LHCN-M2 (cell line): ENCODE results near the gene KLK3. TPM values are rescaled to one million over a fixed set of nuclear protein-coding genes. Genes with fewer than 3 reads are reported as not detected.

Experiments used
- DNase-seq: peaks from one replicate; pipeline ENCODE4 v3.0.0-alpha.2; 2012; ENCODE audit warnings: low read depth
- total RNA-seq: library from RNA; depleted of rRNA; stranded (reverse); fragments of >200 nt; gene quantifications from 2 replicates; pipeline ENCODE4 v1.2.3, GENCODE V29; 2014; rRNA removed

KLK3 gene
- total RNA-seq, 1 experiment from 2014 or later, result not detected

DNA sequence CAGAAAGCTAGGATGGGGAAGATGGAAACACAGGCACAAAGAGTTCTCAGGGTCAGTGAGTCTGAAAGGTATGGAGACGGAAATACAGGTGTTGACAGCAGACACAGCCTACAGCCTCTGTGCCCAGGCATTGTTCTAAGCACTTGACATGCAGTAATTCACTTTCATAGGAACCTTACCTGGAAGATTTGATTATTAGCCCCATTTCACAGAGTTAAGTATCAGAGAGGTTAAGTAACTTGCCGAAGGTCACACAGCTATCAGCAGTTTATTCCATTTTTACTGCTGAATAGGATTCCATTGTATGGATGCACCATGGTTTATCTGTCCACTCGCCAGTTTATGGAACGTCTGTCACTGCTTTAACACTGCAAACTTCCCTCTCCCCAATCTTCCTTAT is 43.3 kb downstream of the KLK3 start:
- DNase-seq, result no peak

DNA sequence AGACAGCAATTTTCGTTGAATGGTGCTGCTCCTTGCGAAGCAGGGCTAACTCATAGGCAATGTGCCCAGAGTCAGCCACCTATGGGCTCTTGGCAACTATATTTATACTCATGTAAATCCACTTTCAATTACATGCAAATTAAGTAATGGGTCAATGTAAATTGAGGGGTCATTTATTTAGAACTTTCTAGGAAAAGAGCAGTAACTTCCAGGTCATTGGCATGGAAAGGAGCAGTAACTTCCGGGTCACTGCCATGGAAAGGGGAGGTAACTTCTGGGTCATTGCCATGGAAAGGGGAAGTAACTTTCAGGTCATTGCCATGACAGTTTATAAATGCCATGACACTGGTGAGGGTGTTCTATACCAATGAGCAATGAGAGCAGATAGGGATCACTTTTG is 44.9 kb downstream of the KLK3 start:
- no peak for DNase-seq

DNA sequence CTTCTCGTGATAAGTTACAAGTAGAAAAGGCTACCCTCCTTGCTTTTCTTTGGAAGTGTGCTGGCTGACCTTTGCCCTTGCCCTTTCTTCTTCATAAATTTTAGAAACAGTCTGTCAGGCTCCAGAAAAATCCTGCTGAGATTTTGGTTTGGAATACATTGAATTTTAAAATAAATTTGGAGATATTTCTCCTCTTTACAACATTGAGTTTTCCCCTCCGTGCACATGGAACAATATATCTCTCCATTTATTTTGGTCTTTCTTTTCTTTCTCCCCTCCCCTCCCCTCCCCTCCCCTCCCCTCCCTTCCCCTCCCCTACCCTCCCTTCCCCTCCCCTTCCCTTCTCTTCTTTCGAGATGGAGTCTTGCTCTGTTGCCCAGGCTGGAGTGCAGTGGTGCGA is 47.9 kb downstream of the KLK3 start:
- no peak for DNase-seq

DNA sequence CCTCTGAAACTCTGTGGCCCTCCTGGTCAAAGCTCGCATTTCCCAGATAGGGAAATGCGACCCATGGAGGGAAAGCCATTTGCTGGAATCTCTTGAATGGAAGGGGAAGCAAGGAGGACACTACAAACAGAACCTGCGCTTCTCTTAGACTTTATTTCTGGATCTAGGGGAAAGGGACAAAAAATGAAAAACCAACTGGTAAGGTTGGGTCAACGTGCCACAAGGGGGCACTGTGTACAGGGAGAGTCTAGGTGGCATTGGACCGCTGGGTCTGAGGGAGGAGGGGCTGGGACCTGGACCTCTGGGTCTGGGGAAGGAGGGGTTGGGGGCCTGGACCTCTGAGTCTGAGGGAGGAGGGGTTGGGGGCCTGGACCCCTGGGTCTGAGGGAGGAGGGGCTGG is 51.5 kb downstream of the KLK3 start:
- DNase-seq, result no peak

DNA sequence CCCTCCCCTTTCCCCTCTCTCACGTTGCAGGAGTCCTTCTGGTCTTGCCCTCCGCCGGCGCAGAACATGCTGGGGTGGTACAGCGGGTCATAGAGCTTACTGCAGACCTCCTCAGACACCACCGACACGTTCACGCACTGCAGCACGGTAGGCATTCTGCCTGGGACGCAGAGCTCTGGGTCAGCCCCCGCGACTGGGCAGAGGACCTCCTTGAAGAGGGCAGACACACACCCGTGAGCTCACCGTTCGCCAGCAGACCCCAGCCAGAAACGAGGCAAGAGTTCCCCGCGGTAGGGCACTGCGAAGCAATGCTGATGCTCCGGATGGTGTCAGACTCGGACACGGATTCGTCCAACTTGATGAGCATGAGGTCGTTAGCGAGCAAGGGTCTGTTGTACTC is 53.6 kb downstream of the KLK3 start:
- no peak for DNase-seq

DNA sequence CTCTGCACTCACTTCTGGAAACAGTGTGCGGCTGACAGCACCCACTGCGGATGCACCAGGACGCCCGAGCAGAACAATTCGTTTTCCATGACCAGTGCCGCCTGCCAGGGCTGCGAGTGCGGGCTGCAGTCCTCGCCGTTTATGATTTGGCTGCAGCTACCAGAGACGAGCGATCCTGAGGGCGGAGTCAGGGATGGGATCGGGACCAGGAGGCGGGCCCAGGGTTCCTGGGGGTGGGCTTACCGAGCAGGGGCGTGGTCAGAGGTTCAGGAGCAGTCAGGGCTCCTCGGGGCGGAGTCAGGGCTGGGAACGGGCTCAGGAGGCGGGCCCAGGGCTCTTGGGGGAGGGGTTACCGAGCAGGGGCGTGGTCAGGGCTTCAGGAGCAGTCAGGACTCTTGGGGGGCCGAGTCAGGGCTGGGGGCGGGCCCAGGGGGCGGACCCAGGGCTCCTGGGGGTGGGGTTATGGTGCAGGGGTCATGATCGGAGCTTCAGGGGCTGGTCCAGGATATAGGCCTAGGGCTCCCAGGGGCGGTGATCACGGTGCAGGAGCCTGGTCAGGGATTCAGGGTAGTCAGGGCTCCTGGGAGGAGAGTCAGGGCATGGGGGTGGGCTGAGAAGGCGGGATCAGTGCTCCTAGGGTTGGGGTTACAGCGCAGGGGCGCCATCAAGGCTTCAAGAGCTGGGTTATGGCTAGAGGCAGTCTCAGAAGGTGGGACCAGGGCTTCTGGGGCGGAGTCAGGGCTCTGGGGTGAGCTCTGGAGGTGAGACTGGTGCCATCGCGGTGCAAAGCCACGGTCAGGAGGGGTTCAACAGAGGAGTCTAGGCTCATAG is 54.7 kb downstream of the KLK3 start:
- no peak for DNase-seq

Other genes with a start within 250 kb of the KLK3 start
- gene SYT3, start 215.0 kb upstream of the KLK3 start, total RNA-seq, result 0.11 TPM in 1 of 2 replicates, not detected in the other
- gene C19orf81, start 205.5 kb upstream of the KLK3 start, total RNA-seq, result not detected in 2 replicates
- 3.6 and 6.3 TPM in 2 replicates for gene SHANK1, start 135.1 kb upstream of the KLK3 start, total RNA-seq
- 129 and 189 TPM in 2 replicates for gene CLEC11A, start 131.6 kb upstream of the KLK3 start, total RNA-seq
- gene GPR32, start 84.5 kb upstream of the KLK3 start, total RNA-seq, result not detected in 2 replicates
- gene ACP4, start 64.5 kb upstream of the KLK3 start, total RNA-seq, result not detected in 2 replicates
- gene KLK1, start 31.1 kb upstream of the KLK3 start, total RNA-seq, result not detected in 2 replicates
- gene KLK15, start 21.3 kb upstream of the KLK3 start, total RNA-seq, result not detected in 2 replicates
- not detected in 2 replicates for gene KLK2, start 18.5 kb downstream of the KLK3 start, total RNA-seq
- not detected in 2 replicates for gene KLK4, start 56.5 kb downstream of the KLK3 start, total RNA-seq
- not detected in 2 replicates for gene KLK5, start 98.1 kb downstream of the KLK3 start, total RNA-seq
- not detected in 2 replicates for gene KLK6, start 114.7 kb downstream of the KLK3 start, total RNA-seq
- not detected in 2 replicates for gene KLK7, start 129.0 kb downstream of the KLK3 start, total RNA-seq
- not detected in 2 replicates for gene KLK8, start 146.7 kb downstream of the KLK3 start, total RNA-seq
- not detected in 2 replicates for gene KLK10, start 164.8 kb downstream of the KLK3 start, total RNA-seq
- not detected in 2 replicates for gene KLK11, start 171.7 kb downstream of the KLK3 start, total RNA-seq
- gene KLK12, start 180.1 kb downstream of the KLK3 start, total RNA-seq, result not detected in 2 replicates
- gene KLK13, start 210.2 kb downstream of the KLK3 start, total RNA-seq, result not detected in 2 replicates
- not detected in 2 replicates for gene KLK14, start 228.0 kb downstream of the KLK3 start, total RNA-seq